HepG2 (cell line): Measurements from ENCODE around the gene SYNGR1. TPM values are rescaled to one million over a fixed set of nuclear protein-coding genes. Genes with fewer than 3 reads are reported as not detected.

Experiments used
- ATAC-seq: fragments of 200-7000 bp; cut with Tn5 transposase; 3 replicates; pipeline ENCODE4 v1.9.1; 2020; ENCODE audit warnings: mild to moderate bottlenecking, moderate library complexity
- BruUV-seq: library from RNA; stranded (reverse); fragments of 400-500 nt; replicated peaks from 2 replicates; lab custom pipeline; 2021; lab: Mats Ljungman, UMichigan
- CTCF ChIA-PET: fragments of 300-600 bp; formaldehyde crosslinking; extraction: SDS; loops from one replicate; lab custom pipeline; 2021; ENCODE audit warnings: low total read pairs, inconsistent platforms, low intra/inter-chr PET ratio; lab: Yijun Ruan, JAX
- POLR2A ChIA-PET: fragments of 350-600 bp; sonication (Branson Sonifier 250); formaldehyde crosslinking; loops from one replicate; lab custom pipeline; 2020; ENCODE audit warnings: antibody characterized with exemption, inconsistent platforms; lab: Yijun Ruan, JAX
- DNase-seq: peaks from one replicate; pipeline ENCODE4 v3.0.0-alpha.2; 2015; ENCODE audit warnings: low spot score
- FAIRE-seq: peaks from 3 replicates; lab custom pipeline; 2011; peaks lifted over from hg19 to GRCh38; lab: Jason Lieb, UNC
- H2AFZ ChIP-seq: one replicate; pipeline ENCODE4 v1.6.1; 2011; ENCODE audit warnings: low read length, inconsistent platforms
- H3K27ac ChIP-seq: fragments of 300-600 bp; 3 replicates; pipeline ENCODE4 v1.8.0; 2011; ENCODE audit warnings: mixed run types, mild to moderate bottlenecking, mixed read lengths, low read length, inconsistent platforms; ENCODE audit not compliant: insufficient read depth; ENCODE audit errors: extremely low read length
- H3K27me3 ChIP-seq, 2 experiments: fragments of 200-600 bp in 1 of 2; 2 replicates in 1 of 2; 3 replicates in 1 of 2; pipeline versions ENCODE4 v1.6.0 to v1.8.0; 2011; ENCODE audit warnings: low read length in 2 of 2, mild to moderate bottlenecking in 2 of 2, moderate library complexity in 2 of 2, inconsistent platforms in 1 of 2; ENCODE audit not compliant: insufficient read depth in 2 of 2, control insufficient read depth in 1 of 2
- H3K36me3 ChIP-seq, 2 experiments: fragments of 200-600 bp in 1 of 2; replicated peaks in 1 of 2; 2 replicates in 1 of 2; 3 replicates in 1 of 2; pipeline versions ENCODE4 v1.5.1 to v1.8.0; 2011; ENCODE audit warnings: low read length in 2 of 2, inconsistent platforms in 1 of 2; ENCODE audit not compliant: insufficient read depth in 2 of 2, control insufficient read depth in 1 of 2
- H3K4me1 ChIP-seq: 2 replicates; pipeline ENCODE4 v1.5.1; 2012; ENCODE audit warnings: low read length, inconsistent platforms; ENCODE audit not compliant: insufficient read depth
- H3K4me2 ChIP-seq: 2 replicates; pipeline ENCODE4 v1.6.0; 2011; ENCODE audit warnings: low read depth, low read length, inconsistent platforms
- H3K4me3 ChIP-seq, 3 experiments: fragments of 200-600 bp in 1 of 3; sonication (generic), shearing (Covaris generic) in 1 of 3; replicated peaks in 1 of 3; 2 replicates each; pipeline ENCODE4 v1.5.1; 2011 to 2016; ENCODE audit warnings: low read length in 3 of 3, inconsistent platforms in 2 of 3, low read depth in 2 of 3, mild to moderate bottlenecking in 2 of 3, control low read depth in 1 of 3, mixed read lengths in 1 of 3; ENCODE audit not compliant: insufficient read depth in 1 of 3
- H3K79me2 ChIP-seq: one replicate; pipeline ENCODE4 v1.6.1; 2011; ENCODE audit warnings: low read length, inconsistent platforms; ENCODE audit not compliant: insufficient read depth
- H3K9ac ChIP-seq: 2 replicates; pipeline ENCODE4 v1.6.0; 2011; ENCODE audit warnings: mild to moderate bottlenecking, low read depth, low read length, inconsistent platforms; ENCODE audit not compliant: insufficient read depth
- H3K9me3 ChIP-seq: 2 replicates; pipeline ENCODE4 v1.5.1; 2012; ENCODE audit warnings: mild to moderate bottlenecking, low read length
- H4K20me1 ChIP-seq: 2 replicates; pipeline ENCODE4 v1.6.0; 2011; ENCODE audit warnings: inconsistent platforms, mild to moderate bottlenecking, low read length, moderate library complexity; ENCODE audit not compliant: insufficient read depth
- DMAP1 ChIP-seq: IDR thresholded peaks from 2 replicates; pipeline ENCODE4 v1.6.1; 2016
- POLR2A ChIP-seq, 2 experiments: IDR thresholded peaks; 2 replicates each; pipeline ENCODE4 v1.6.1; 2011; ENCODE audit warnings: low read depth in 2 of 2, low read length in 2 of 2, mild to moderate bottlenecking in 1 of 2, moderate library complexity in 1 of 2; ENCODE audit not compliant: insufficient read depth in 1 of 2
- REL ChIP-seq: sonication (generic); formaldehyde crosslinking; conservative IDR thresholded peaks from 2 replicates; pipeline ENCODE4 v1.8.0; 2022; ENCODE audit warnings: mild to moderate bottlenecking, missing genetic modification reagents, moderate library complexity
- RFX5 ChIP-seq: IDR thresholded peaks from 2 replicates; pipeline ENCODE4 v1.6.1; 2011; ENCODE audit warnings: low read depth, low read length, improper control_type of control experiment
- SAP130 ChIP-seq: IDR thresholded peaks from 2 replicates; pipeline ENCODE4 v1.6.1; 2016; ENCODE audit warnings: low read depth
- ZNF230 ChIP-seq: sonication (generic); formaldehyde crosslinking; IDR thresholded peaks from 2 replicates; pipeline ENCODE4 v1.4.0; 2020; ENCODE audit warnings: mild to moderate bottlenecking, missing genetic modification reagents
- ZNF407 ChIP-seq: sonication (generic); formaldehyde crosslinking; IDR thresholded peaks from one replicate; pipeline ENCODE4 v1.5.1; 2020; ENCODE audit warnings: mild to moderate bottlenecking, missing genetic modification reagents; ENCODE audit errors: not compliant biosample characterization
- ZNF557 ChIP-seq: sonication (generic); formaldehyde crosslinking; IDR thresholded peaks from 2 replicates; pipeline ENCODE4 v1.4.0; 2020; ENCODE audit warnings: missing genetic modification reagents
- ZNF605 ChIP-seq: sonication (generic); formaldehyde crosslinking; IDR thresholded peaks from 2 replicates; pipeline ENCODE4 v1.8.0; 2022; ENCODE audit warnings: mild to moderate bottlenecking, missing genetic modification reagents
- WGBS: methylation state at CpG from one replicate; pipeline ENCODE4 v1.1.6; 2017; ENCODE audit warnings: low lambda C conversion rate; 5-methylcytosine and 5-hydroxymethylcytosine counted together
- in situ Hi-C: cut with HindIII; loops from 2 replicates; pipeline ENCODE4 v1.10.0; 2017; ENCODE audit warnings: low pct_unique_long_range_greater_than_20kb; ENCODE audit not compliant: extremely low pct_ligation_motif_present
- intact Hi-C: fragments of 100-400 bp; cut with micrococcal nuclease; formaldehyde crosslinking; loops from one replicate; pipeline ENCODE4 v1.10.0; 2022; ENCODE audit not compliant: unreplicated experiment
- polyA plus RNA-seq, 8 experiments: library from polyadenylated mRNA; depleted of rRNA in 3 of 8; stranded (reverse) in 7 of 8; unstranded in 1 of 8; fragments of >200 nt; fragmentation: Illumina TruSeq in 4 of 8; extraction: Trizol in 4 of 8; gene quantifications; 2 replicates each; pipeline versions ENCODE4 v1.2.1 to v1.2.3, GENCODE V29; 2011 to 2016; ENCODE audit warnings: low read depth in 4 of 8, missing spikeins in 1 of 8, mixed read lengths in 1 of 8; ENCODE audit not compliant: insufficient read depth in 1 of 8
- total RNA-seq, 5 experiments: library from RNA; depleted of rRNA; stranded (reverse); fragments of >200 nt; fragmentation: Illumina TruSeq; extraction: Trizol; gene quantifications; 2 replicates each; pipeline ENCODE4 v1.2.3, GENCODE V29; 2016; ENCODE audit warnings: low read depth in 1 of 5

The SYNGR1 gene
- total and polyA plus RNA-seq, 2 of the 13 experiments (the other 11 are each of a cell fraction or from before 2014, with no cell fraction given), result 0.27 to 2.7 TPM

DNA sequence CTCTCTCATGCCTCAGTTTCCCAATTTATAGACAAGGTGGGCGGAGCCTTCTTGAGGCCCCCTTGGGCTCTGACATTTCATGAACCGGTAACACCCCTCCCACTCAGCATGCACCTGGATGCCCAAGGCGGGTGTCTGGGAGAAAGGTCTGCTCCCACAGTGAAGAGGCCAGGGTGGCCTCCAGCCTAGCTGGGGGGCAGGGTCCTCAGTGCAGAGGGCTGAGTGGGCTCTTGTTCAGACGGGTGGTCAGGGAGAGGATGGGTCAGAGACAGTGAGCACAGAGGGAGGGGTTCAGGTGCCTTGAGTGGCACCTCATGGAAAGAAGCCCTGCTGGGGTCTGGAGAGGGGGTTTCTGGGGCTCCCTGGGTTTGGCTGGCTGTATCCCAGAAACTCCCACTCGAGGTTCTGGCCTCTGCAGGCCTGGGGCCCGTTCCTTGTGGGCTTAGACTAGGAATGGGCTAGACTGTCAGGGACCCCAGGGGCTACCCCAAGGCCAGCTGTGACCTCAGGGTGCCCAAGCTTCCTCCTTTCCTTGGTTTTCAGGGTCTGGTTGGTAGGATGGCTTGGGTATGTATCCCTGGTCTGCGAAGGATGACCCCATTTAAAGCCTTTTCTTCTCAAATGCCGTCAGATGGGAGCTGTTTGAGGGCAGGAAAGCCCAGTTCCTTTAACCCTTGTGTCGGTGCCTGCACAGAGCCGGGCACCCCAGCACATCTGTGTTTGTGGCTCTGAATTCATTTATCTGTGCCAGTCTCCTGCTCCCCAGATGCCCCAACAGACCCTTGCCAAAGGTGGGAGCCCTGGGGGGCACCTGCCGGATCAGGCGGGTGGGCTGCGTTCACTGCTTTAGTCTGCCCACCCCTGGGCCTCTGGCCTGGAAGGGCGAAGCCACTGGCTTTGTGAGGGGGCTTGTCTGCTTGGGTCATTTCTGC, 1.2 kb downstream of the SYNGR1 start:
- intact Hi-C loops, result no loop called here
- FAIRE-seq, result no peak
- no peaks in the 10 kb centered on the region for H3K79me2 ChIP-seq
- H2AFZ ChIP-seq, result no peak overlapping the region
- H3K4me3 ChIP-seq, result peak overlapping the region in 1 of 3 experiments; percentile 70; a peak in 1 of 6 replicates
- peaks cover 22% of the 10 kb centered on the region for H3K4me1 ChIP-seq
- POLR2A ChIA-PET, result no interaction called here
- no peaks in the 10 kb centered on the region for H3K36me3 ChIP-seq
- H3K4me2 ChIP-seq, result peak overlapping the region; percentile 69; the same call in 1 of the 2 replicates
- in situ Hi-C loops, result no loop called here
- ATAC-seq, result no peak; the same call in 1 of the 3 replicates
- H3K27me3 ChIP-seq, result peaks cover 12 to 27% of the 10 kb centered on the region in 2 experiments
- CTCF ChIA-PET, result no interaction called here
- H4K20me1 ChIP-seq, result no peaks in the 10 kb centered on the region
- no peak overlapping the region for H3K27ac ChIP-seq
- H3K9me3 ChIP-seq, result no peaks in the 10 kb centered on the region
- no peak overlapping the region for H3K9ac ChIP-seq
- DNase-seq, result no peak
- TF ChIP-seq POLR2A (IDR thresholded peaks at IDR 0.05; ENCODE audit: insufficient read depth in 1 of 2, low read depth in 2 of 2, low read length in 2 of 2), result no peak
- TF ChIP-seq REL (CRISPR knock-in tag), result no peak
- TF ChIP-seq ZNF407 (CRISPR knock-in tag), result no peak
- no peak for TF ChIP-seq SAP130 (CRISPR knock-in tag)
- no peak for TF ChIP-seq RFX5
- TF ChIP-seq ZNF230 (CRISPR knock-in tag), result no peak
- TF ChIP-seq DMAP1, result no peak
- no peak for TF ChIP-seq ZNF557
- TF ChIP-seq ZNF605, result peak; percentile 0; the same call in 1 of the 2 replicates
- 31% methylated on average over 7 of the region's 14 CpGs for WGBS
- no TSS peak for BruUV-seq
